Activated B cell treated with CpG ODN at 0.5 μM for 24 hours (primary cell): ENCODE measurements around the gene ERFL. TPM values are rescaled to one million over a fixed set of nuclear protein-coding genes. Genes with fewer than 3 reads are reported as not detected.

Source experiments
- ATAC-seq: fragments of 200-7000 bp; cut with Tn5 transposase; one replicate; pipeline ENCODE4 v1.10.0; 2021; ENCODE audit warnings: low read depth, mild to moderate bottlenecking, moderate library complexity
- CTCF ChIA-PET: fragments of 350-600 bp; sonication (Branson Sonifier 250); formaldehyde crosslinking; loops from one replicate; lab custom pipeline; 2021; ENCODE audit warnings: antibody characterized with exemption; lab: Charles Lee
- POLR2A ChIA-PET: fragments of 350-600 bp; sonication (Branson Sonifier 250); formaldehyde crosslinking; loops from one replicate; lab custom pipeline; 2021; ENCODE audit warnings: antibody characterized with exemption; lab: Charles Lee
- DNase-seq: peaks from one replicate; pipeline ENCODE4 v3.0.0; 2022
- H3K27ac Mint-ChIP-seq: one replicate; pipeline ENCODE4 v1.8.0; 2020; ENCODE audit warnings: mixed read lengths
- H3K27me3 Mint-ChIP-seq: one replicate; pipeline ENCODE4 v1.8.0; 2021; ENCODE audit warnings: mixed read lengths
- H3K36me3 Mint-ChIP-seq: one replicate; pipeline ENCODE4 v1.8.0; 2021; ENCODE audit warnings: low read depth, mixed read lengths
- H3K4me1 Mint-ChIP-seq: one replicate; pipeline ENCODE4 v1.8.0; 2021; ENCODE audit warnings: mixed read lengths
- H3K4me3 Mint-ChIP-seq: one replicate; pipeline ENCODE4 v1.8.0; 2020; ENCODE audit warnings: mild to moderate bottlenecking, mixed read lengths
- H3K9me3 Mint-ChIP-seq: one replicate; pipeline ENCODE4 v1.8.0; 2020; ENCODE audit warnings: mixed read lengths
- CTCF ChIP-seq: fragments of 200-600 bp; IDR thresholded peaks from one replicate; pipeline ENCODE4 v1.8.0; 2022; ENCODE audit warnings: antibody characterized with exemption, mild to moderate bottlenecking
- intact Hi-C: fragments of 100-400 bp; cut with micrococcal nuclease; formaldehyde crosslinking; loops from one replicate; pipeline ENCODE4 v1.15.1; 2024
- total RNA-seq: library from RNA; stranded (reverse); gene quantifications from 2 replicates; pipeline ENCODE4 v1.2.3, GENCODE V29; 2022

ERFL gene
- total RNA-seq, 1 donor from 2014 or later: 1.1 TPM

GRCh38 chr19:41882568-41883462 is 45.4 kb downstream of the ERFL start, which contains the start of gene ARHGEF1:
ARHGEF1 (plus strand) TSS chr19:41883184; CDS start chr19:41888083, 4,899 bp downstream.
- Mint-ChIP-seq H3K4me3 (peak within 1 kb of the TSS; percentile 96), H3K27me3 (no peaks in the 10 kb centered on the region), H3K4me1 (peaks cover 80% of the 10 kb centered on the region), H3K27ac (peak within 1 kb of the TSS; percentile 97), H3K36me3 (peaks cover 61% of the 10 kb centered on the region), H3K9me3 (no peaks in the 10 kb centered on the region)
- no peak for TF ChIP-seq CTCF
- ATAC-seq (peak; percentile 22), DNase-seq (peak; percentile 72)
- CTCF ChIA-PET: interaction anchor here (1.8 to 2.2 kb wide), 2 partner anchors 10 to 24 kb away, joined by 4 to 8 read pairs; no protein-coding TSS in a partner anchor
- intact Hi-C loops: loop anchor here (10.0 kb wide), 1 partner anchor 338 kb away; no protein-coding TSS in a partner anchor
- POLR2A ChIA-PET: interaction anchor here (0.6 to 10.7 kb wide), 12 partner anchors 9 to 242 kb away, joined by 3 to 279 read pairs (median 8); partner anchors contain the start of genes CD79A, RABAC1, RPS19 and ZNF574

GRCh38 chr19:41880329-41880708 is 47.9 kb downstream of the ERFL start:
- H3K4me3 Mint-ChIP-seq: peak overlapping the region; percentile 98
- POLR2A ChIA-PET: interaction anchor here (0.6 to 10.7 kb wide), 8 partner anchors 6 to 249 kb away, joined by 3 to 279 read pairs (median 6); partner anchors contain the start of genes CD79A, RPS19 and ZNF574
- peaks cover 59% of the 10 kb centered on the region for H3K36me3 Mint-ChIP-seq
- intact Hi-C loops: loop anchor here (10.0 kb wide), 1 partner anchor 336 kb away; no protein-coding TSS in a partner anchor
- no peak for DNase-seq
- no peaks in the 10 kb centered on the region for H3K9me3 Mint-ChIP-seq
- ATAC-seq: no peak
- peak overlapping the region; percentile 98 for H3K27ac Mint-ChIP-seq
- CTCF ChIA-PET: no interaction called here
- TF ChIP-seq CTCF: no peak
- no peaks in the 10 kb centered on the region for H3K27me3 Mint-ChIP-seq
- H3K4me1 Mint-ChIP-seq: peaks cover 74% of the 10 kb centered on the region

DNA sequence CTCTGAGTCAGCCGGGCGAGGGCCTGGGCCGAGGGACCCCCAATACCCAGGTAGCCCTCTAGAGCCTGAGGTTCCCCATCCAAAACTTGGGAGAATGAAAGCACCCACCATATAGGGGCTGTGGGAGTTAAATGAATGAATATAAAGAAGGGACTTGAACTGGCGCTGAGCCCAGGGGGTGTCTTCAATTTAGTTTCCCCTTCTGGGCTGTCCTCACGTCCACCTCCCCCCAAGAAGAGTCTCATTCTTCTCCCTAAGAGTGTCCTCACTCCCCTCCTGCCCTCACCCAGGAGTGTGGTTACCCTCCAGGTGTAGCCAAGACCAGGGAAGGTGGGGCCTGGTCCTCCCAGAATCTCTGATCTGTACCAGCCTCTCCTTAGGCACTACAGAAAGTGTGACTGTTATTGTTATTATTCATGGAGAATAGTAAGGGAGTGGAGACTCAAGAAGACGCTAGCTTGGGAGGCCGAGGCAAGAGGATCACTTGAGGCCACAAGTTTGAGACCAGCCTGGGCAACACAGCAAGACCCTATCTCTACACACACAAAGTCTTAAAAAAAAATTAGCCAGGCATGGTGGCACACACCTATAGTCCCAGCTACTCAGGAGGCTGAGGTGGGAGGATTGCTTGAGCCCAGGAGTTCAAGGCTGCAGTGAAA is 48.5 kb downstream of the ERFL start:
- H3K27me3 Mint-ChIP-seq: no peaks in the 10 kb centered on the region
- POLR2A ChIA-PET: interaction anchor here (0.6 to 10.7 kb wide), 7 partner anchors 6 to 250 kb away, joined by 3 to 279 read pairs (median 3); partner anchors contain the start of genes CD79A, RPS19 and ZNF574
- peak overlapping the region; percentile 98 for H3K4me3 Mint-ChIP-seq
- no peak for ATAC-seq
- CTCF ChIA-PET: no interaction called here
- peak overlapping the region; percentile 98 for H3K27ac Mint-ChIP-seq
- peaks cover 59% of the 10 kb centered on the region for H3K36me3 Mint-ChIP-seq
- DNase-seq: no peak
- H3K9me3 Mint-ChIP-seq: no peaks in the 10 kb centered on the region
- peaks cover 75% of the 10 kb centered on the region for H3K4me1 Mint-ChIP-seq
- intact Hi-C loops: loop anchor here (5.0 to 10.0 kb wide), 3 partner anchors 198 to 1267 kb away; partner anchors contain the start of gene ZNF574
- no peak for TF ChIP-seq CTCF

DNA sequence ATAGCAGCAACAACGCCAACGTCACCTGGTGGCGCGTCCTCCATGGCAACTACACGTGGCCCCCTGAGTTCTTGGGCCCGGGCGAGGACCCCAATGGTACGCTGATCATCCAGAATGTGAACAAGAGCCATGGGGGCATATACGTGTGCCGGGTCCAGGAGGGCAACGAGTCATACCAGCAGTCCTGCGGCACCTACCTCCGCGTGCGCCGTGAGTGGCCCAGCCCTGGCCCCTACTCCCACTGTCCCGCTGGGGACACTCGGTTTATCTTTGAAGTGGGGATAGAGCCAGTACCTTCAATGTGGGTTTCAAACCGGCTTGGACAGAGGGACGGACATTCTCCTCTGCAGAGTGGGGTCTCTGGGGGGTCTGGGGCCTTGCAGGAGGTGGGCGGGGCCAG is 49.2 kb downstream of the ERFL start:
- H3K4me1 Mint-ChIP-seq: peaks cover 75% of the 10 kb centered on the region
- no peak for DNase-seq
- H3K36me3 Mint-ChIP-seq: peaks cover 58% of the 10 kb centered on the region
- peak overlapping the region; percentile 98 for H3K27ac Mint-ChIP-seq
- CTCF ChIA-PET: no interaction called here
- peak overlapping the region; percentile 98 for H3K4me3 Mint-ChIP-seq
- intact Hi-C loops: loop anchor here (5.0 kb wide), 2 partner anchors 198 to 1267 kb away; partner anchors contain the start of gene ZNF574
- H3K9me3 Mint-ChIP-seq: no peaks in the 10 kb centered on the region
- ATAC-seq: no peak
- POLR2A ChIA-PET: interaction anchor here (1.8 to 11.4 kb wide), 4 partner anchors 6 to 65 kb away, joined by 5 to 279 read pairs (median 224); partner anchors contain the start of genes ARHGEF1 and RPS19
- TF ChIP-seq CTCF: no peak
- H3K27me3 Mint-ChIP-seq: no peaks in the 10 kb centered on the region
